ENCODE measurements around the gene NTF3. TPM values are rescaled to one million over a fixed set of nuclear protein-coding genes. Genes with fewer than 3 reads are reported as not detected.

Gene NTF3
- total RNA-seq, 1 donor: not detected

DNA sequence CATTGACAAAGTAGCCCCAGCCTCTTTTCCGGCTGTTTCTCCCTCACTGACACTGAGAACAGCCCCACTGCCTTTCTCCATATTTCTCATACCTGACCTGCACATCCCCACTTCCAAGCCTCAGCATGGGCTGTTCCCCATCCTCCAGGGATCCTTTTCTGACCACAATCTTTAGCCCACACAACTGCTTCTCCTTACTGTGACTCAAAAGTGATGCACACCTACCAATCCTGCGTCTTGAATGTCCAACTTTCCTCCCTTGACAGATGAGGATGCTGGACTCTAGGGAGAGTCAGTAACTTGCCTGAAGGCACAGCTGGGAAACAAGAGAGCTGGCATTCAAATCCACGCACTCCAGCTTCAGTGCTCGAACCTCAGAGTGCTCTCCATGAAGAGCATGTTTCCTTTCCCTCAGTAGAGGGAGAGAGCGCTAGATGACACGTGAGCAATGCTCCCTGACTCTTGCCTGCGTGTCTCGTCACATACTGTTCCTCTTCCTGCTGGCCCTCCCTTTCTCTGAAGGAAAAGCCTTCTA is 75.6 kb downstream of the NTF3 start:
- DNase-seq (ENCODE audit: low read depth): no peak
- TF ChIP-seq, protein P1, sequence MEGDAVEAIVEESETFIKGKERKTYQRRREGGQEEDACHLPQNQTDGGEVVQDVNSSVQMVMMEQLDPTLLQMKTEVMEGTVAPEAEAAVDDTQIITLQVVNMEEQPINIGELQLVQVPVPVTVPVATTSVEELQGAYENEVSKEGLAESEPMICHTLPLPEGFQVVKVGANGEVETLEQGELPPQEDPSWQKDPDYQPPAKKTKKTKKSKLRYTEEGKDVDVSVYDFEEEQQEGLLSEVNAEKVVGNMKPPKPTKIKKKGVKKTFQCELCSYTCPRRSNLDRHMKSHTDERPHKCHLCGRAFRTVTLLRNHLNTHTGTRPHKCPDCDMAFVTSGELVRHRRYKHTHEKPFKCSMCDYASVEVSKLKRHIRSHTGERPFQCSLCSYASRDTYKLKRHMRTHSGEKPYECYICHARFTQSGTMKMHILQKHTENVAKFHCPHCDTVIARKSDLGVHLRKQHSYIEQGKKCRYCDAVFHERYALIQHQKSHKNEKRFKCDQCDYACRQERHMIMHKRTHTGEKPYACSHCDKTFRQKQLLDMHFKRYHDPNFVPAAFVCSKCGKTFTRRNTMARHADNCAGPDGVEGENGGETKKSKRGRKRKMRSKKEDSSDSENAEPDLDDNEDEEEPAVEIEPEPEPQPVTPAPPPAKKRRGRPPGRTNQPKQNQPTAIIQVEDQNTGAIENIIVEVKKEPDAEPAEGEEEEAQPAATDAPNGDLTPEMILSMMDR (IDR thresholded peaks at IDR 0.05; ENCODE audit: insufficient read depth, low read length): no peak
- H3K4me3 ChIP-seq (ENCODE audit: low read depth, low read length): no peak overlapping the region

DNA sequence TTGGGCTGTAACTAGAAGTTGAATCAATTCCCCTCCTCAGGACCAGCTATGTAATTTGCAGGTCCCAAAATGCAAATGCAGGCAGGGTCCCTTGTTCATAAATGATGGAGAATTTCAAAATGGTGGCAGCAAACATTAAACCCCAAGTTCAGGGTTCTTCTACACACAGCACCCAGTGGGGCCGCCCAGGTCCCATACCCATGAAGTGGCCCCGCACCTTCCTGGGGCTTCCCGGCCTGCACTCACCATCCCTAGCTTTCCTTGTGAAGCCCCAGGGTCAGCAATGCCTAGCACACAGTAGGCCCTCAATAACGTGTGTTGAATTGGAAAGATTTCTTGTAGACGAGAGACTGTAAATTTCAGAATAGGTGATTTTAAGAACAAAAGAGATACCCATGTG is 76.0 kb downstream of the NTF3 start:
- no peak overlapping the region for H3K4me3 ChIP-seq (ENCODE audit: low read depth, low read length)
- TF ChIP-seq, protein P1 (IDR thresholded peaks at IDR 0.05; ENCODE audit: insufficient read depth, low read length): no peak

DNA sequence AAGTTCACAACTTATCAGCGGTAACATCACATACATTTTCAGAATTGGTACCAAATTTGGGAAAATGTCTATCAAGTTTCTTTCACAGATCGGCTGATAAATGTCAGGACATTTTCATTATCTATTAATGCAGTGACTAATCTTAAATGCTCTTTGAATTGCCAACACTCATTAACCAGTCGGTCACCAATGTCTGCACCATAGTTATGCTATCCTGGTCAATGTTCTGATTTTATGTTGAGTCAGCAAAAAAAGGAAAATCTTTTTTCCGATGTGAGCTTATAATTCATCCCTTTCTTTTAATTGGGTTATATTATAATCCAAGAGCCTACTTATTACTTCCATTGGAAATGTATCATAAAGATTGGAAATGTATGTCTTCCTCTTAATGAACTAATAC is 77.2 kb downstream of the NTF3 start:
- TF ChIP-seq, protein P1 (IDR thresholded peaks at IDR 0.05; ENCODE audit: insufficient read depth, low read length): no peak
- H3K4me3 ChIP-seq (ENCODE audit: low read depth, low read length): no peak overlapping the region
- DNase-seq (ENCODE audit: low read depth): no peak

More for the DNA sequence above, 76.0 kb downstream of the NTF3 start:
- DNase-seq (ENCODE audit: low read depth): no peak

DNA sequence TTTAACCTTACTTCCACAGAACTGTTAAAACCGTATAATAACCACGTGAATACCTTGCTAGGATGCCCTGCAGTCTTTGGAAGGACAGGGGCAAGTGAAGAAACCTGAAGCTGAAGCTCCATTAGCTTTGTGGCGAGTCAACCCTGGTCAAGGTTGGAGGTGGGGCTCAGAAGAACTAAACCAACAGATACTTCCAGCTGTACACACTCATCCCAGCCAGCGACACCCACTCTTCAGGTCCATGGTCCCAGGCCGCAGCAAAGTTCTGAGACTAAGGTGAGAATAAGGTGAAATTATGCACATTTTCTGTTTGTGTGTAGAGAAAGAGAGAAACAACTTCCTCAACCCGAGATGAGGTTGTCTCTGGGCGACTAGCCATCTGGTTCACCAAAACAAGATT is 77.6 kb downstream of the NTF3 start:
- no peak for DNase-seq (ENCODE audit: low read depth)
- H3K4me3 ChIP-seq (ENCODE audit: low read depth, low read length): no peak overlapping the region
- TF ChIP-seq, protein P1 (IDR thresholded peaks at IDR 0.05; ENCODE audit: insufficient read depth, low read length): no peak

DNA sequence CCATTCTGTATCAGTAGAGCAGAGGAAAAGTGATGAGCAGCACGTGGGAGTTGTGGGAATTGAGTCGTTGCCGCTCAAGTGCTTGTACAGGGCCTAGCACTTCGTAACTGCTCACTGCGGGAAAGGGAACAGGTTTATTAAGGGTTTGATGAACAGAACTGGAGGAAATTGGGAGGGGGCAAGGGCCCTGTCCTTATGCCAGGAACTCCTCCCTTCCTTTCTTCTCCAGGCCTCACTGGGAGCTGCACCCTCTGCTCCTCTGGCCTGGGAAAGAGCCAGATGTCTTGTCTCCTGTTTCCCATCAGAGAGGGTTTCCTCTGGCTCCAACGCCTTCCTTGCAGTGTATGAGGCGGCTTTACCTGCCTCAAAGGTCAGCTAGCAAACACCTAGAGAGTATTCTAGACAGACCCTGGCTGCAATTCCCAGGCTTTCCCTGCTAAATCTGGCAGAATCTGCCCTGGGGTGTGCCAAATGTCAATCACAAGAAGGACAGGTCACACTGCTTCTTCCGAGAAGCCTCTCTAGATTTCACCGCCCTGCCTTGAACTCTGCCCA is 78.4 kb downstream of the NTF3 start:
- DNase-seq (ENCODE audit: low read depth): no peak
- no peak overlapping the region for H3K4me3 ChIP-seq (ENCODE audit: low read depth, low read length)
- TF ChIP-seq, protein P1 (IDR thresholded peaks at IDR 0.05; ENCODE audit: insufficient read depth, low read length): no peak

DNA sequence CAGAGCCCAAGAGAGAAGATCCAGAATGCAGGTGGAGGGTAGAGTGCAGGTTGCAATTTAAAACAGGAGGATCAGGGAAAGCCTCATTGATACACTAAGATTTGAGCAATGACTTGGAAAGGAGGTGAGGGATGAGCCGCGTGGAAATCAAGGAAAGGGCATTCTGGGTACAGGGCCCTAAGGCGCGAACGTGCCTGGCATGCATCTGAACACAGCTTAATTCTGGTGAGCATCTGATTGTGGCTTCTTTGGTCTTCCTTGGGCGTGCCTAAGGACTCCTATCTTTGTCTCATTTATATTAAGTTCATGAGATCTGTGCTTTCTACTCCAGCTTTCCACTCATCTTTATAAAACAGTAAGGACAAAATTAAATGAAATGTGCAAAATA is 79.3 kb downstream of the NTF3 start:
- no peak for DNase-seq (ENCODE audit: low read depth)
- TF ChIP-seq, protein P1 (IDR thresholded peaks at IDR 0.05; ENCODE audit: insufficient read depth, low read length): no peak
- H3K4me3 ChIP-seq (ENCODE audit: low read depth, low read length): no peak overlapping the region
